GM19452 (cell line): ENCODE measurements around the gene MTHFD2L.

Source experiments
- ATAC-seq: cut with Tn5 transposase; IDR thresholded peaks from one replicate; pipeline ENCODE4 v1.9.1; 2021; ENCODE audit not compliant: unreplicated experiment

The MTHFD2L gene

DNA sequence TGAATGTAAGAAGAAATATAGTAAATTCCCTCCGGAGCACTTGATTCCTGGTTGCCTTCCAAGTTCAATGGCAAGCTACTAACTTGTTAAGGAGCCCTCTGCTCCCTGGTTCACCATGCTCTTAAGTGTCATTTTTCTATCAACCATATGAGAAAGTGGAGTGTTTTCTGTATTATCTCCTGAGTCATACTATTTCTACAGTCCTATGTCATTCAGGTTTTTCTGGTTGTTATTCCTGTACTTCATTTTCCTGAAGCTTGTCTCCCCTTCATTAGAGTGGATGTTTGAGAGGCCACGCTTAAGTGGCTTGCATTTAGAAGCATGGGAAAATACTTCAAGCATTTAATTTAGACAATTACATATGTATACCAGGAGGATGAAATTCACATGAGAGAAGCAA is 135.6 kb downstream of the MTHFD2L start:
- no peak for ATAC-seq

DNA sequence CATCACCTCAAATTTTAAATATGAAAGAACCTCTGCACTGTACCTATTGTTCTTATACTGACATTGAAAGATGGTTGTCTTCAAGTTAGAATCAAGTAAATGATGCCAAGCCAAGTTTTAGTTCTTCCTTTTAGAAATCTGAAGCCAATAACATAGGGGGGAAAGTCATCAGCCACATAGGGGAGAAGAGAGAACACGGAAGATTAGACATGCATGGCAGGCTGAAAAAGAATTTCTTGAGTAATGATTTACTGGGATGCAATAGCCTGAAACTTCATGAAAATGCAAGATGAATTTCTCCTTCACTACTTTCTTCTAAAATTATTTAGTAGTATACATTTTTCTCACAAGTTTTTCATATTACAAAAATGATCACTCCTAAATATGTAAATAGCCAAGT is 136.8 kb downstream of the MTHFD2L start:
- ATAC-seq = no peak

DNA sequence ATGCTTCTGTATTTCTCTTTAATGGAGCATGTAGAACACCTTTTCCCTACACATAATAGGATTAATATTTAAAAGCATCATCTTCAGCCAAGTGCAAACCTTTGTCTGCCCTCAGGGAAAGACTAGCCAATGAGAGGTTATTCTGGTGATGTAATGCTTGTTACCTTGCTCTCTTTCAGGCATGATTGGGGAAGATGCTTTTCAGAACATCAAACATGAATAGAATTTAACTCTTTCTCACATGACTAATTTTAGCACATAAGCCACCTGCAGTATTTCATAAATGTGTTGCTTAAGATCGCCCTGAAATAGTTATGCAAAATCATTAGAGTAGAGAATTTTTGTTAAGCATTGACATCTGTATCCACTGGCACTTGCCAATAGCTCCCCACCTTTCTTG is 139.6 kb downstream of the MTHFD2L start:
- ATAC-seq = no peak

- ATAC-seq = no peak
Measured at GRCh38 chr4:74304095-74304625, 146.2 kb downstream of the MTHFD2L start.

DNA sequence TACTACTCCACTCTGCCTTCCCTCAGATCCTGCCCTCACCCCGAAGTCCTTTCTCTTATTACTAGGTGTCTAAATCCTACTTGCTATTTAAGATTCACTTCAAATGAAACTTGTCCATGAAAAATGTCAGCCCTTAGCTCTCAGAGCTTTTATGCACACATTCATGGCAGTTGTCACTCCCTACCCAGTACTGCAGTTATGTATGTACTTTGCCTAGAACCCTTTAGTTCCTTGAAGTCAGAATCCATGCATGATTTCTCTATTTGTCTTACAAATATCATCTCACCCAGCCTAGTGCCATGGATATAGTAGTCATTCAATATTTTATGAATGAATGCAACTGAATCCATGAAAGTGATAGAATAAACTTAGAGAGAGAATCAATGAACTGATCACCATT is 147.1 kb downstream of the MTHFD2L start:
- ATAC-seq = no peak

GRCh38 chr4:74307170-74307569 is 149.3 kb downstream of the MTHFD2L start:
- no peak for ATAC-seq

- no peak for ATAC-seq
Measured at GRCh38 chr4:74308215-74308614, 150.3 kb downstream of the MTHFD2L start, which contains the start of gene EPGN. Gene EPGN, plus strand, starts transcription at chr4:74308470. Its CDS starts 64 bp downstream, at chr4:74308534.

- ATAC-seq = no peak
Measured at GRCh38 chr4:74309223-74309622, 151.3 kb downstream of the MTHFD2L start.

DNA sequence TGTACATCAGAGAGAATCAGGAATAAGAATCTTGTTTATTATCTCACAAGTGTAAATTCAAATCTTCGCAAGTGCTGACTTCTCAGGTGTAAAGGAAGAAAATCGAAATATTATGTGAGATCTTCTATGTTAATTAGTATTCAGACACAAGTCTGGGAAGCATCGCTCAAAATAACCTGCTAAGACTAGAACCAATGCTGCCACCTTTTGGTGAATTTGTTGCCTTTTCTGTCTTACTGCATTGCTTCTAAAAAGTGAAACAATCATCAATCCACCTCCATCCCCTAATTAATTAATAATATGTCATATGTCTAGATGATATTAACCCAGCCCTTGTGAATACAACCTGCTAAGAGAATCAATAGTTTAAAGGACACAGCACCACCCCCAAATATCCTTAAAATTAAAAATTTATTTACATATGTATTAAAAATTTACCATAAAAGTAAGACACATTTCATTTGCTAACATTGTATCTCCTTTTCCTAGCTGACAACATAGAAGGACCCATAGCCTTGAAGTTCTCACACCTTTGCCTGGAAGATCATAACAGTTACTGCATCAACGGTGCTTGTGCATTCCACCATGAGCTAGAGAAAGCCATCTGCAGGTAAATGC is 153.9 kb downstream of the MTHFD2L start:
- ATAC-seq = no peak

- no peak for ATAC-seq
Measured at GRCh38 chr4:74314329-74314728, 156.4 kb downstream of the MTHFD2L start.

DNA sequence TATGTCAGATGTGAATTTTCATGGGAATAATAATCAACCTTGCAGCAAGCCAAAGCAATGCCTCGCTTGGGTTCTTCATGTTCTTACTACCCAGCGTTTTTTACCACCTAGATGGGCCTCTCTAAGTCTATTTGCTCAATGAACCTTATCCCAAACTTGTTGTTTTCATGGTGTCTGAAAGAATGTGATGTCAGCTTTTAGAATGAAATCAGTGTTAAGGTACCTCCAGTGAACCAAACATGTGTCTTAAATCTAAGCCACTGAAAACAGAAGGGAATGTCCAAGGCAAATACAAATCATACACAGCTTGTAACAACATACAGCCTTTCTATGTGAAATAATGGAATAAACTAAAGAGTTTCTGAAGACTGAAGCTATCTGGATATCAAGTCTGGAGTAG is 157.0 kb downstream of the MTHFD2L start:
- ATAC-seq = no peak

- no peak for ATAC-seq
Measured at GRCh38 chr4:74315376-74315775, 157.5 kb downstream of the MTHFD2L start.

DNA sequence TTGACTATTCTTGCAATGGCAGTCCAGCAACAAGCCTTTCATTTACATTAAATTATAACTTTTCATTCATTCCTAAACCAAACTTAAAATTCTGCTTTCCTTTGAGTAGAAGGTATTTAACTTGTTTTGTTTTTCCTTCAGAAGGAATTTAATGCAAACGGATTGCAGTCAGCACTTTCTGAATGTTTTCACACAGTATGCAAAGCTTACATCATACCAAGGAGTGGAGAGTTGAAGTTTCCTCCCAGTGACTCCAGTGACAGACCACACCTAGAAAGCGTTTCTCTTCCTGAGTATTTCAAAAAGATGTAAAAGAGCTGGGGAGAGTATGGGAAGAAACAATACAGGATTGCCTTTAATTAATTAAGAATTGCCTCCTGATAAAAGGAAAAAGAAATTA is 158.5 kb downstream of the MTHFD2L start:
- no peak for ATAC-seq

DNA sequence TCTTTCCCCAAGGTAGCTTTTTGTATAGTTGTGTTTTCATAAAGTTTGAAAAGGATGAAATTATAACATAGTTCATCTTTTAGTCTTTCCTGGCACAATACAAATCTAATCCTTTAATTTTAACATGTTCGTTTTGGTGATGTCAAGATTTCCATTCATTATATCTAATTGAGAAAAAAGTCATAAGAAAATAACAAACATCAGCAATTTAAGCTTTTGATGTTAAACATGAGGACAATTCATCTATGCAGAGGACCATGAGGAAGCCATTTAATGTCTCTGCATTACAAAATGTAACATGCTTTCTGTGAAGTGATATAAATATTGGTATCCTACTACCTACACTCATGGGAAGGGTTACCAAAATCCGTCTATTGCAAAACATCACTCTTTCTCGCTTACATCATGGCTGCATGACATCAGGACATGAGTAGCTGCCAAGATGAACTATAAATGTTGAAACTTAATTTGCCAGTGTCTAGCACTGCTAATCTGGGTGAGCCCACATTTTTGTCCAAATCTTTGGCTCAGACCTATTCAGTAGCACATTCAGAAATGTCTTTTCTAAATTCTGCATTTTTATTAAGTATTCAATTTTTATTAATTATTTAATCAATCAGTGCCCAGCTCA is 159.8 kb downstream of the MTHFD2L start:
- no peak for ATAC-seq

- no peak for ATAC-seq
Measured at GRCh38 chr4:74318276-74318675, 160.4 kb downstream of the MTHFD2L start.

GRCh38 chr4:74319470-74319869 is 161.6 kb downstream of the MTHFD2L start:
- ATAC-seq = no peak

DNA sequence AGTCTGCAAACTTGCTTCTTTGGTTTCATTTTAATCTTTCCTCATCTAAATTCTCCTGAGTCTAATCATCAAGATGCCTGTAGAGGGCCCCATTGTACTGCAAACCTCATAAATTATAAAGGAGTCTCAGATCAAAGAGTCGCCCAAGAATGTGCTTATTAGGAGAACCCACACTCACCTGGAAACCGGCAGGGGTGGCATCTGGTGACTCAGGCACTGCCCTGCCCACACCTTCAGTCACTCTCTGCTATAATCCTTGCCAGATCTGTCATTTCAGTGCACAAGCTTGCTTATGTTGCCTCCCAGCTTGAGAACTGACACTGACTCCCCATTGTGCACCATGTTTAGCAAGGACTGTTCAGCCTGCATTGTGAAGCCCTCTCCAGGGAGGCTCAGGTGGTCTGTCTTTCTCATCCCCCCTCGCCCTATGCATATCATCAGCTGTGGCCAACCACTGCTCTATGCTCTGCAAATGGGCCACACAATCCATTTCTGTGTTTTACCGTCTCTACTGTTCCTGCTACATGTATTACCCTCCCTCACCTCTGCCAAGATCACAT is 162.7 kb downstream of the MTHFD2L start:
- ATAC-seq = peak; percentile 72

GRCh38 chr4:74322301-74322700 is 164.4 kb downstream of the MTHFD2L start:
- ATAC-seq = no peak

DNA sequence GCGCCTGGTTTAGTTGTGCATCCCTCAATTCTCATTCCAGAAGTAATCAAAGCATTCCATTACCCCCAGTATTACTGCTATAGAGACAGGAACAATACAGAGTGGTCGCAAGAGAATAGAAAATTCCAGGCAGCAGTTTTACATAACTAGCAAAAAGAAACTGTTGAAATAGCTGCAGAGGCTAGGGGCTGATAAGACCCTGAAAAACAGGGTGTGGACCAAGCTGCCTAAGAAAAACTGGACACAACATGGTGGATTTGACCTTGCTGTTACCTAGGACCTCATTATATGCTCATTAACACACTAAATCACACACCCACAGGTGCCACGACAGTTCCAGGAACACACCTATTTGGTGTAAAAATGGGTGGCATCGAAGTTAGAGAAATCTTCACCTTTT is 165.7 kb downstream of the MTHFD2L start:
- ATAC-seq = no peak

GRCh38 chr4:74324262-74324661 is 166.3 kb downstream of the MTHFD2L start:
- ATAC-seq = no peak

- no peak for ATAC-seq
Measured at GRCh38 chr4:74325886-74326285, 168.0 kb downstream of the MTHFD2L start.

GRCh38 chr4:74327762-74328161 is 169.8 kb downstream of the MTHFD2L start:
- ATAC-seq = no peak
